Caco-2 (cell line): ENCODE measurements around the gene IRAK1. TPM values are rescaled to one million over a fixed set of nuclear protein-coding genes. Genes with fewer than 3 reads are reported as not detected.

ENCODE experiments used
- BruUV-seq: library from RNA; stranded (reverse); fragments of 400-500 nt; replicated peaks from 2 replicates; lab custom pipeline; 2021; lab: Mats Ljungman, UMichigan
- CTCF ChIA-PET: fragments of 300-600 bp; sonication (Branson Sonifier 250); formaldehyde crosslinking; loops from one replicate; lab custom pipeline; 2022; ENCODE audit warnings: antibody characterized with exemption; lab: Charles Lee
- POLR2A ChIA-PET: fragments of 300-600 bp; sonication (Branson Sonifier 250); formaldehyde crosslinking; loops from one replicate; lab custom pipeline; 2022; ENCODE audit warnings: antibody characterized with exemption; lab: Charles Lee
- DNase-seq, 2 experiments: peaks; one replicate each; pipeline versions ENCODE4 v3.0.0 to v3.0.0-alpha.2; 2020 to 2022
- H3K27me3 ChIP-seq: replicated peaks from 2 replicates; pipeline ENCODE4 v1.6.0; 2011; ENCODE audit warnings: low read length; ENCODE audit not compliant: control insufficient read depth, insufficient read depth
- H3K36me3 ChIP-seq: 2 replicates; pipeline ENCODE4 v1.5.1; 2011; ENCODE audit warnings: low read length; ENCODE audit not compliant: control insufficient read depth, insufficient read depth
- H3K4me1 ChIP-seq: fragments of 250-450 bp; sonication (Bioruptor Pico); 2 replicates; pipeline ENCODE4 v1.5.1; 2020; ENCODE audit warnings: mild to moderate bottlenecking
- H3K4me3 ChIP-seq: 2 replicates; pipeline ENCODE4 v1.5.1; 2011; ENCODE audit warnings: low read depth, mild to moderate bottlenecking, control low read depth, low read length
- H3K9me3 ChIP-seq: fragments of 250-450 bp; sonication (Bioruptor Pico); 2 replicates; pipeline ENCODE4 v1.5.1; 2020; ENCODE audit warnings: mild to moderate bottlenecking, moderate library complexity
- H3K27ac Mint-ChIP-seq: one replicate; pipeline ENCODE4 v1.8.0; 2022; ENCODE audit warnings: mixed read lengths; ENCODE audit not compliant: unreplicated experiment
- H3K27me3 Mint-ChIP-seq: one replicate; pipeline ENCODE4 v1.8.0; 2022; ENCODE audit warnings: mixed read lengths; ENCODE audit not compliant: insufficient read depth, unreplicated experiment
- H3K36me3 Mint-ChIP-seq: one replicate; pipeline ENCODE4 v1.8.0; 2022; ENCODE audit warnings: mild to moderate bottlenecking, mixed read lengths; ENCODE audit not compliant: insufficient read depth, unreplicated experiment
- H3K4me1 Mint-ChIP-seq: one replicate; pipeline ENCODE4 v1.8.0; 2022; ENCODE audit warnings: low read depth, mixed read lengths; ENCODE audit not compliant: unreplicated experiment
- H3K4me3 Mint-ChIP-seq: one replicate; pipeline ENCODE4 v1.8.0; 2022; ENCODE audit warnings: mild to moderate bottlenecking, moderate library complexity, mixed read lengths; ENCODE audit not compliant: unreplicated experiment
- H3K9me3 Mint-ChIP-seq: one replicate; pipeline ENCODE4 v1.8.0; 2022; ENCODE audit warnings: mixed read lengths; ENCODE audit not compliant: unreplicated experiment
- CTCF ChIP-seq, 2 experiments: fragments of 200-600 bp in 1 of 2; IDR thresholded peaks; 1 replicate in 1 of 2; 2 replicates in 1 of 2; pipeline versions ENCODE4 v1.5.1 to v1.8.0; 2011 to 2022; ENCODE audit warnings: antibody characterized with exemption in 1 of 2, control low read depth in 1 of 2, inconsistent platforms in 1 of 2, low read depth in 1 of 2, low read length in 1 of 2, mild to moderate bottlenecking in 1 of 2, moderate library complexity in 1 of 2; ENCODE audit not compliant: insufficient read depth in 1 of 2, severe bottlenecking in 1 of 2, unreplicated experiment in 1 of 2
- intact Hi-C: fragments of 100-400 bp; cut with micrococcal nuclease; formaldehyde crosslinking; loops from one replicate; pipeline ENCODE4 v1.10.0; 2022; ENCODE audit not compliant: unreplicated experiment
- total RNA-seq: library from RNA; stranded (reverse); gene quantifications from 2 replicates; pipeline ENCODE4 v1.2.3, GENCODE V29; 2022

Gene IRAK1
- total RNA-seq, 1 experiment from 2014 or later: 119 TPM

GRCh38 chrX:153974726-153975286 lies 44.9 kb downstream of the IRAK1 start:
- intact Hi-C loops: loop anchor here (10.0 kb wide), 1 partner anchor 400 kb away; the partner anchor contains the start of genes EMD and FLNA
- no peaks in the 10 kb centered on the region for H3K9me3 ChIP-seq
- peaks cover 8% of the 10 kb centered on the region for H3K4me1 Mint-ChIP-seq
- no peaks in the 10 kb centered on the region for H3K27me3 ChIP-seq
- H3K9me3 Mint-ChIP-seq: no peaks in the 10 kb centered on the region
- H3K4me3 Mint-ChIP-seq: peak overlapping the region; percentile 31
- no peak for DNase-seq
- 0 out of 2 replicates have a peak, but pooled peaks cover 8% of the 10 kb centered on the region for H3K4me1 ChIP-seq
- no peak overlapping the region for H3K4me3 ChIP-seq
- no TSS peak for BruUV-seq
- ChIA-PET CTCF (no interaction called here), POLR2A (no interaction called here)
- no peak for TF ChIP-seq CTCF (IDR thresholded peaks at IDR 0.05; ENCODE audit: insufficient read depth in 1 of 2, low read depth in 1 of 2, low read length in 1 of 2, severe bottlenecking in 1 of 2, unreplicated experiment in 1 of 2)
- peaks cover 19% of the 10 kb centered on the region for H3K36me3 Mint-ChIP-seq
- H3K27ac Mint-ChIP-seq: peak overlapping the region; percentile 88
- H3K36me3 ChIP-seq: no peaks in the 10 kb centered on the region; the same call in 1 of the 2 replicates
- H3K27me3 Mint-ChIP-seq: no peaks in the 10 kb centered on the region

GRCh38 chrX:153974003-153974725 lies 45.5 kb downstream of the IRAK1 start:
- no peaks in the 10 kb centered on the region for H3K9me3 Mint-ChIP-seq
- BruUV-seq: no TSS peak
- H3K27ac Mint-ChIP-seq: peak overlapping the region; percentile 88
- H3K4me3 Mint-ChIP-seq: peak overlapping the region; percentile 31
- Histone ChIP-seq H3K27me3 (no peaks in the 10 kb centered on the region), H3K4me1 (0 out of 2 replicates have a peak, but pooled peaks cover 8% of the 10 kb centered on the region), H3K4me3 (no peak overlapping the region), H3K36me3 (no peaks in the 10 kb centered on the region; the same call in 1 of the 2 replicates), H3K9me3 (no peaks in the 10 kb centered on the region)
- no peak for DNase-seq
- intact Hi-C loops: loop anchor here (10.0 kb wide), 1 partner anchor 401 kb away; the partner anchor contains the start of genes EMD and FLNA
- no peak for TF ChIP-seq CTCF (IDR thresholded peaks at IDR 0.05; ENCODE audit: insufficient read depth in 1 of 2, low read depth in 1 of 2, low read length in 1 of 2, severe bottlenecking in 1 of 2, unreplicated experiment in 1 of 2)
- H3K36me3 Mint-ChIP-seq: peaks cover 19% of the 10 kb centered on the region
- no peaks in the 10 kb centered on the region for H3K27me3 Mint-ChIP-seq
- H3K4me1 Mint-ChIP-seq: peaks cover 8% of the 10 kb centered on the region
- CTCF ChIA-PET: no interaction called here
- POLR2A ChIA-PET: no interaction called here

GRCh38 chrX:153973127-153974002 lies 46.3 kb downstream of the IRAK1 start:
- no peak for DNase-seq
- Mint-ChIP-seq H3K36me3 (peaks cover 19% of the 10 kb centered on the region), H3K27me3 (no peaks in the 10 kb centered on the region), H3K4me1 (peaks cover 8% of the 10 kb centered on the region), H3K4me3 (peak overlapping the region; percentile 98), H3K9me3 (no peaks in the 10 kb centered on the region), H3K27ac (peak overlapping the region; percentile 88)
- BruUV-seq: TSS peak; percentile 75
- H3K9me3 ChIP-seq: no peaks in the 10 kb centered on the region
- intact Hi-C loops: loop anchor here (10.0 kb wide), 1 partner anchor 401 kb away; the partner anchor contains the start of genes EMD and FLNA
- ChIA-PET CTCF (no interaction called here), POLR2A (no interaction called here)
- no peaks in the 10 kb centered on the region; the same call in 1 of the 2 replicates for H3K36me3 ChIP-seq
- no peak for TF ChIP-seq CTCF (IDR thresholded peaks at IDR 0.05; ENCODE audit: insufficient read depth in 1 of 2, low read depth in 1 of 2, low read length in 1 of 2, severe bottlenecking in 1 of 2, unreplicated experiment in 1 of 2)
- H3K4me1 ChIP-seq: 0 out of 2 replicates have a peak, but pooled peaks cover 8% of the 10 kb centered on the region
- H3K4me3 ChIP-seq: peak overlapping the region; percentile 73
- H3K27me3 ChIP-seq: no peaks in the 10 kb centered on the region
